ENCODE measurements around the gene CACNA1C.
"Not testable (repeated sequence)": the region's sequence is repeated elsewhere in the genome, so short reads cannot be mapped to it uniquely, and the experiment has no call there.

The CACNA1C gene

GRCh38 chr12:2486796-2487195 lies 434.0 kb downstream of the CACNA1C start:
- no peak for FAIRE-seq

GRCh38 chr12:2487278-2487677 lies 434.5 kb downstream of the CACNA1C start:
- DNase-seq (ENCODE audit: insufficient read length, low spot score), result no peak
- TF ChIP-seq PAX5 (IDR thresholded peaks at IDR 0.05; ENCODE audit: insufficient read depth, low read length, severe bottlenecking) (no peak), POU2F2 (IDR thresholded peaks at IDR 0.05; ENCODE audit: low read depth, low read length) (no peak), POLR2A (IDR thresholded peaks at IDR 0.05; ENCODE audit: low read depth, low read length) (no peak), POLR2AphosphoS5 (IDR thresholded peaks at IDR 0.05; ENCODE audit: low read depth, low read length) (no peak), TAF1 (IDR thresholded peaks at IDR 0.05; ENCODE audit: low read depth, low read length) (no peak), SPI1 (IDR thresholded peaks at IDR 0.05; ENCODE audit: low read depth, low read length) (no peak)

More at GRCh38 chr12:2486796-2487195, 434.0 kb downstream of the CACNA1C start:
- TF ChIP-seq POLR2A (IDR thresholded peaks at IDR 0.05; ENCODE audit: low read depth, low read length) (no peak), POLR2AphosphoS5 (IDR thresholded peaks at IDR 0.05; ENCODE audit: low read depth, low read length) (no peak), SPI1 (IDR thresholded peaks at IDR 0.05; ENCODE audit: low read depth, low read length) (no peak), POU2F2 (IDR thresholded peaks at IDR 0.05; ENCODE audit: low read depth, low read length) (no peak), PAX5 (IDR thresholded peaks at IDR 0.05; ENCODE audit: insufficient read depth, low read length, severe bottlenecking) (no peak), TAF1 (IDR thresholded peaks at IDR 0.05; ENCODE audit: low read depth, low read length) (no peak)
- DNase-seq (ENCODE audit: insufficient read length, low spot score), result no peak

GRCh38 chr12:2488131-2488530 lies 435.3 kb downstream of the CACNA1C start:
- TF ChIP-seq POLR2AphosphoS5 (IDR thresholded peaks at IDR 0.05; ENCODE audit: low read depth, low read length) (no peak), POLR2A (IDR thresholded peaks at IDR 0.05; ENCODE audit: low read depth, low read length) (no peak), TAF1 (IDR thresholded peaks at IDR 0.05; ENCODE audit: low read depth, low read length) (no peak), PAX5 (IDR thresholded peaks at IDR 0.05; ENCODE audit: insufficient read depth, low read length, severe bottlenecking) (no peak), POU2F2 (IDR thresholded peaks at IDR 0.05; ENCODE audit: low read depth, low read length) (no peak), SPI1 (IDR thresholded peaks at IDR 0.05; ENCODE audit: low read depth, low read length) (no peak)
- DNase-seq (ENCODE audit: insufficient read length, low spot score) (no peak), FAIRE-seq (no peak)

More at GRCh38 chr12:2487278-2487677, 434.5 kb downstream of the CACNA1C start:
- FAIRE-seq, result no peak

GRCh38 chr12:2488596-2488995 lies 435.8 kb downstream of the CACNA1C start:
- FAIRE-seq (no peak), DNase-seq (ENCODE audit: insufficient read length, low spot score) (no peak)
- TF ChIP-seq POU2F2 (IDR thresholded peaks at IDR 0.05; ENCODE audit: low read depth, low read length), result no peak
- no peak for TF ChIP-seq SPI1 (IDR thresholded peaks at IDR 0.05; ENCODE audit: low read depth, low read length)
- no peak for TF ChIP-seq TAF1 (IDR thresholded peaks at IDR 0.05; ENCODE audit: low read depth, low read length)

- no peak for DNase-seq (ENCODE audit: insufficient read length, low spot score)
- FAIRE-seq, result no peak
- TF ChIP-seq TAF1 (IDR thresholded peaks at IDR 0.05; ENCODE audit: low read depth, low read length), result no peak
- TF ChIP-seq PAX5 (IDR thresholded peaks at IDR 0.05; ENCODE audit: insufficient read depth, low read length, severe bottlenecking), result no peak
- no peak for TF ChIP-seq POLR2A (IDR thresholded peaks at IDR 0.05; ENCODE audit: low read depth, low read length)
- TF ChIP-seq SPI1 (IDR thresholded peaks at IDR 0.05; ENCODE audit: low read depth, low read length), result no peak
- no peak for TF ChIP-seq POU2F2 (IDR thresholded peaks at IDR 0.05; ENCODE audit: low read depth, low read length)
- no peak for TF ChIP-seq POLR2AphosphoS5 (IDR thresholded peaks at IDR 0.05; ENCODE audit: low read depth, low read length)
Measured at GRCh38 chr12:2489275-2489674, 436.5 kb downstream of the CACNA1C start.

- DNase-seq (ENCODE audit: insufficient read length, low spot score) (no peak), FAIRE-seq (no peak)
- TF ChIP-seq SPI1 (IDR thresholded peaks at IDR 0.05; ENCODE audit: low read depth, low read length) (no peak), POLR2AphosphoS5 (IDR thresholded peaks at IDR 0.05; ENCODE audit: low read depth, low read length) (no peak), PAX5 (IDR thresholded peaks at IDR 0.05; ENCODE audit: insufficient read depth, low read length, severe bottlenecking) (no peak), POU2F2 (IDR thresholded peaks at IDR 0.05; ENCODE audit: low read depth, low read length) (no peak), POLR2A (IDR thresholded peaks at IDR 0.05; ENCODE audit: low read depth, low read length) (no peak), TAF1 (IDR thresholded peaks at IDR 0.05; ENCODE audit: low read depth, low read length) (no peak)
Measured at GRCh38 chr12:2490831-2491230, 438.0 kb downstream of the CACNA1C start.

- DNase-seq (ENCODE audit: insufficient read length, low spot score); FAIRE-seq: not testable (repeated sequence)
Measured at GRCh38 chr12:2491349-2491748, 438.6 kb downstream of the CACNA1C start.

GRCh38 chr12:2492236-2492635 lies 439.4 kb downstream of the CACNA1C start:
- TF ChIP-seq SPI1 (IDR thresholded peaks at IDR 0.05; ENCODE audit: low read depth, low read length), result no peak
- no peak for TF ChIP-seq PAX5 (IDR thresholded peaks at IDR 0.05; ENCODE audit: insufficient read depth, low read length, severe bottlenecking)
- TF ChIP-seq POU2F2 (IDR thresholded peaks at IDR 0.05; ENCODE audit: low read depth, low read length), result no peak
- TF ChIP-seq POLR2A (IDR thresholded peaks at IDR 0.05; ENCODE audit: low read depth, low read length), result no peak
- TF ChIP-seq TAF1 (IDR thresholded peaks at IDR 0.05; ENCODE audit: low read depth, low read length), result no peak
- TF ChIP-seq POLR2AphosphoS5 (IDR thresholded peaks at IDR 0.05; ENCODE audit: low read depth, low read length), result no peak
- FAIRE-seq, result no peak
- DNase-seq (ENCODE audit: insufficient read length, low spot score), result no peak

GRCh38 chr12:2493086-2493485 lies 440.3 kb downstream of the CACNA1C start:
- TF ChIP-seq SPI1 (IDR thresholded peaks at IDR 0.05; ENCODE audit: low read depth, low read length) (no peak), POLR2A (IDR thresholded peaks at IDR 0.05; ENCODE audit: low read depth, low read length) (no peak), PAX5 (IDR thresholded peaks at IDR 0.05; ENCODE audit: insufficient read depth, low read length, severe bottlenecking) (no peak), TAF1 (IDR thresholded peaks at IDR 0.05; ENCODE audit: low read depth, low read length) (no peak), POLR2AphosphoS5 (IDR thresholded peaks at IDR 0.05; ENCODE audit: low read depth, low read length) (no peak), POU2F2 (IDR thresholded peaks at IDR 0.05; ENCODE audit: low read depth, low read length) (no peak)
- no peak for DNase-seq (ENCODE audit: insufficient read length, low spot score)
- FAIRE-seq, result no peak

- DNase-seq (ENCODE audit: insufficient read length, low spot score) (no peak), FAIRE-seq (no peak)
- TF ChIP-seq PAX5 (IDR thresholded peaks at IDR 0.05; ENCODE audit: insufficient read depth, low read length, severe bottlenecking) (no peak), POLR2AphosphoS5 (IDR thresholded peaks at IDR 0.05; ENCODE audit: low read depth, low read length) (no peak), POLR2A (IDR thresholded peaks at IDR 0.05; ENCODE audit: low read depth, low read length) (no peak), SPI1 (IDR thresholded peaks at IDR 0.05; ENCODE audit: low read depth, low read length) (no peak), POU2F2 (IDR thresholded peaks at IDR 0.05; ENCODE audit: low read depth, low read length) (no peak), TAF1 (IDR thresholded peaks at IDR 0.05; ENCODE audit: low read depth, low read length) (no peak)
Measured at GRCh38 chr12:2494486-2495192, 441.9 kb downstream of the CACNA1C start.

Measured in GM12891 (cell line).